DMS153 (cell line): Measurements from ENCODE around the gene KRTAP10-4.
"Not testable (repeated sequence)": the region's sequence is repeated elsewhere in the genome, so short reads cannot be mapped to it uniquely, and the experiment has no call there.

ENCODE experiments used
- DNase-seq: peaks from one replicate; lab custom pipeline; 2025; lab: John Stamatoyannopoulos, UW

KRTAP10-4 gene

GRCh38 chr21:44579056-44579832, 5.7 kb downstream of the KRTAP10-4 start:
- DNase-seq, result no peak

- no peak for DNase-seq
These were observed 6.3 kb downstream of the KRTAP10-4 start for GRCh38 chr21:44579833-44580144.

GRCh38 chr21:44580231-44580821, 6.8 kb downstream of the KRTAP10-4 start, which contains the start of gene KRTAP10-5:
KRTAP10-5 (minus strand) TSS chr21:44580604; CDS start chr21:44580578, 26 bp downstream.
- DNase-seq, result not testable (repeated sequence)

- DNase-seq, result no peak
These were observed 7.6 kb downstream of the KRTAP10-4 start for GRCh38 chr21:44581158-44581557.

- DNase-seq, result no peak
These were observed 8.5 kb downstream of the KRTAP10-4 start for GRCh38 chr21:44582055-44582454.

GRCh38 chr21:44583089-44583799, 9.7 kb downstream of the KRTAP10-4 start:
- no peak for DNase-seq

- DNase-seq, result no peak
These were observed 10.2 kb downstream of the KRTAP10-4 start for GRCh38 chr21:44583800-44584147.

GRCh38 chr21:44585892-44586291, 12.4 kb downstream of the KRTAP10-4 start:
- no peak for DNase-seq

- no peak for DNase-seq
These were observed 15.6 kb downstream of the KRTAP10-4 start for GRCh38 chr21:44589094-44589493.

- DNase-seq, result no peak
These were observed 16.2 kb downstream of the KRTAP10-4 start for GRCh38 chr21:44589586-44590305.

GRCh38 chr21:44590311-44590721, 16.8 kb downstream of the KRTAP10-4 start:
- DNase-seq, result no peak

GRCh38 chr21:44590897-44591800, 17.6 kb downstream of the KRTAP10-4 start:
- not testable (repeated sequence) for DNase-seq

GRCh38 chr21:44591801-44592130, 18.2 kb downstream of the KRTAP10-4 start:
- DNase-seq, result not testable (repeated sequence)

- DNase-seq, result no peak
These were observed 19.1 kb downstream of the KRTAP10-4 start, which contains the start of gene KRTAP10-6 for GRCh38 chr21:44592446-44593311. KRTAP10-6 (minus strand) TSS chr21:44592505; CDS start chr21:44592484, 21 bp downstream.

GRCh38 chr21:44593598-44594405, 20.3 kb downstream of the KRTAP10-4 start:
- DNase-seq, result no peak

- no peak for DNase-seq
These were observed 20.9 kb downstream of the KRTAP10-4 start for GRCh38 chr21:44594406-44594916.

GRCh38 chr21:44595524-44595923, 22.0 kb downstream of the KRTAP10-4 start:
- no peak for DNase-seq

- no peak for DNase-seq
These were observed 22.7 kb downstream of the KRTAP10-4 start for GRCh38 chr21:44596068-44596725.

- DNase-seq, result no peak
These were observed 24.5 kb downstream of the KRTAP10-4 start for GRCh38 chr21:44598061-44598460.
